GM23338 (cell line): Measurements from ENCODE around the gene EPHA5. TPM values are rescaled to one million over a fixed set of nuclear protein-coding genes. Genes with fewer than 3 reads are reported as not detected.

Source experiments
- ATAC-seq: fragments of 200-7000 bp; cut with Tn5 transposase; 3 replicates; pipeline ENCODE4 v1.9.1; 2020
- DNase-seq: peaks from one replicate; pipeline ENCODE4 v3.0.0-alpha.2; 2015; ENCODE audit warnings: low spot score
- H2AFZ ChIP-seq: fragments of 200-600 bp; sonication (generic); 2 replicates; pipeline ENCODE4 v1.8.0; 2016; ENCODE audit warnings: antibody characterized with exemption, mild to moderate bottlenecking, moderate library complexity
- H3F3A ChIP-seq: fragments of 200-600 bp; sonication (generic); replicated peaks from 2 replicates; pipeline ENCODE4 v1.8.0; 2017; ENCODE audit warnings: antibody characterized with exemption, mixed run types, low read depth
- H3K27ac ChIP-seq: fragments of 200-600 bp; sonication (generic); 2 replicates; pipeline ENCODE4 v1.6.1; 2016; ENCODE audit warnings: low read depth
- H3K27me3 ChIP-seq: fragments of 200-600 bp; sonication (generic); 2 replicates; pipeline ENCODE4 v1.8.0; 2016; ENCODE audit warnings: mild to moderate bottlenecking, mixed run types, moderate library complexity; ENCODE audit not compliant: insufficient read depth
- H3K36me3 ChIP-seq: fragments of 200-600 bp; sonication (generic); 2 replicates; pipeline ENCODE4 v1.8.0; 2016; ENCODE audit warnings: mild to moderate bottlenecking; ENCODE audit not compliant: insufficient read depth
- H3K4me1 ChIP-seq: fragments of 200-600 bp; sonication (generic); 2 replicates; pipeline ENCODE4 v1.8.0; 2016; ENCODE audit warnings: mild to moderate bottlenecking, moderate library complexity; ENCODE audit not compliant: insufficient read depth
- H3K4me2 ChIP-seq: fragments of 200-600 bp; sonication (generic); 2 replicates; pipeline ENCODE4 v1.7.1; 2017; ENCODE audit warnings: mixed run types
- H3K4me3 ChIP-seq: fragments of 200-600 bp; sonication (generic); 2 replicates; pipeline ENCODE4 v1.6.1; 2016; ENCODE audit warnings: mixed run types
- H3K79me2 ChIP-seq: fragments of 200-600 bp; sonication (generic); replicated peaks from 2 replicates; pipeline ENCODE4 v1.8.0; 2017; ENCODE audit warnings: mild to moderate bottlenecking; ENCODE audit not compliant: insufficient read depth
- H3K9me2 ChIP-seq: fragments of 200-600 bp; sonication (generic); 2 replicates; pipeline ENCODE4 v1.8.0; 2017; ENCODE audit not compliant: insufficient read depth
- H4K20me1 ChIP-seq: fragments of 200-600 bp; sonication (generic); replicated peaks from 2 replicates; pipeline ENCODE4 v1.8.0; 2017; ENCODE audit warnings: mild to moderate bottlenecking; ENCODE audit not compliant: insufficient read depth
- H3K27ac Mint-ChIP-seq: 2 replicates; pipeline ENCODE4 v1.8.0; 2020; ENCODE audit warnings: inconsistent platforms, mild to moderate bottlenecking, moderate library complexity, mixed read lengths
- H3K27me3 Mint-ChIP-seq: 3 replicates; pipeline ENCODE4 v1.8.0; 2022; ENCODE audit warnings: low read depth, mild to moderate bottlenecking, moderate library complexity, mixed read lengths, inconsistent platforms; ENCODE audit not compliant: insufficient read depth, poor library complexity
- H3K36me3 Mint-ChIP-seq: 3 replicates; pipeline ENCODE4 v1.8.0; 2021; ENCODE audit warnings: low read depth, mild to moderate bottlenecking, inconsistent platforms, moderate library complexity, mixed read lengths
- H3K4me1 Mint-ChIP-seq: 3 replicates; pipeline ENCODE4 v1.8.0; 2020; ENCODE audit warnings: mild to moderate bottlenecking, inconsistent platforms, mixed read lengths
- H3K4me3 Mint-ChIP-seq: 3 replicates; pipeline ENCODE4 v1.8.0; 2021; ENCODE audit warnings: moderate library complexity, mild to moderate bottlenecking, inconsistent platforms, mixed read lengths
- H3K9me3 Mint-ChIP-seq: 3 replicates; pipeline ENCODE4 v1.8.0; 2020; ENCODE audit warnings: moderate library complexity, mild to moderate bottlenecking, inconsistent platforms, mixed read lengths
- CREB1 ChIP-seq: fragments of 250-450 bp; sonication (Bioruptor Pico); IDR thresholded peaks from 2 replicates; pipeline ENCODE4 v1.5.0; 2020; ENCODE audit warnings: low read depth, mild to moderate bottlenecking, moderate library complexity
- EZH2 ChIP-seq: fragments of 200-600 bp; sonication (generic); IDR thresholded peaks from one replicate; pipeline ENCODE4 v1.8.0; 2017; ENCODE audit warnings: antibody characterized with exemption, mild to moderate bottlenecking, low read depth; ENCODE audit not compliant: unreplicated experiment
- EZH2phosphoT487 ChIP-seq: fragments of 200-600 bp; sonication (generic); IDR thresholded peaks from one replicate; pipeline ENCODE4 v1.8.1; 2018; ENCODE audit warnings: antibody characterized with exemption; ENCODE audit not compliant: unreplicated experiment
- JUNB ChIP-seq: IDR thresholded peaks from one replicate; pipeline ENCODE4 v1.6.1; 2016; ENCODE audit warnings: antibody characterized with exemption; ENCODE audit not compliant: unreplicated experiment
- NANOG ChIP-seq: IDR thresholded peaks from 2 replicates; pipeline ENCODE4 v1.6.1; 2016; ENCODE audit warnings: antibody characterized with exemption, borderline replicate concordance
- STAT1 ChIP-seq: IDR thresholded peaks from one replicate; pipeline ENCODE4 v1.6.1; 2016; ENCODE audit warnings: antibody characterized with exemption; ENCODE audit not compliant: unreplicated experiment
- ZNF114 ChIP-seq: fragments of 250-450 bp; sonication (Bioruptor Pico); IDR thresholded peaks from 2 replicates; pipeline ENCODE4 v1.5.0; 2020; ENCODE audit warnings: mild to moderate bottlenecking, moderate library complexity
- ZNF331 ChIP-seq: fragments of 250-450 bp; sonication (Bioruptor Pico); IDR thresholded peaks from 2 replicates; pipeline ENCODE4 v1.5.0; 2020; ENCODE audit warnings: low read depth, mild to moderate bottlenecking, moderate library complexity
- polyA plus RNA-seq: library from polyadenylated mRNA; unstranded; fragments of >200 nt; fragmentation: Nextera tagmentation; extraction: Ambion mirVana; gene quantifications from 2 replicates; pipeline ENCODE4 v1.2.1, GENCODE V29; 2016
- total RNA-seq: library from RNA; depleted of rRNA; stranded (reverse); fragments of >200 nt; shearing (Covaris generic); gene quantifications from 2 replicates; pipeline ENCODE4 v1.2.3, GENCODE V29; 2014
- TF ChIP-seq, protein P1 (sequence below): fragments of 250-450 bp; sonication (Bioruptor Pico); IDR thresholded peaks from 2 replicates; pipeline ENCODE4 v1.5.0; 2020; ENCODE audit warnings: mild to moderate bottlenecking, moderate library complexity
- TF ChIP-seq, protein P2 (sequence below): IDR thresholded peaks from 2 replicates; pipeline ENCODE4 v1.6.1; 2016; ENCODE audit warnings: antibody characterized with exemption
- TF ChIP-seq, protein P3 (sequence below), 2 experiments: fragments of 200-600 bp in 1 of 2; sonication (generic) in 1 of 2; conservative IDR thresholded peaks; 2 replicates each; pipeline versions ENCODE4 v1.5.1 to v1.6.1; 2016 to 2017; ENCODE audit warnings: antibody characterized with exemption in 2 of 2, low read depth in 2 of 2, mild to moderate bottlenecking in 2 of 2, moderate library complexity in 1 of 2

EPHA5 gene
- total and polyA plus RNA-seq, 2 experiments from 2014 or later = 0.05 to 0.24 TPM

DNA sequence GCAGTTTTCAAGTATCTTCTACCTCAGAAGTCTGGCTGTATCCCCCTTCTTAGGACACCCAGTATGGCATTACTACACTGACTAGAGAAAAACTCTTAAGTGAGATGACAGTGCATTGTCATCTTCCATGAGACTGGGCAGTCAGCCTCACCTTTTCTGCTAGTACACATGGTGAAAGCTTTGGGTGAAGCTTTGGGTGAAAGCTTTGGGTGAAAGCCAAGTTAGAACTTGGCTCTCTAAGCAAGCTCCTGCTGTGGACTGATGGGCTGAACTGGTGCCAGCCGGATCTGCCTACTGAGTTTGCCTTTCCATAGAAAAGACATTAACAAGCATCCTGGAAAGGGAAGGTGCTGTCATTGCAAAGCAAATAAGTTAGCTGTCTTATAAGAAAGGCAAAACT, 8.8 kb downstream of the EPHA5 start:
- no peak overlapping the region for H3K4me3 ChIP-seq
- H3K4me3 Mint-ChIP-seq = no peak overlapping the region; the same call in 2 of the 3 replicates
- no peaks in the 10 kb centered on the region for H3K9me3 Mint-ChIP-seq
- no peaks in the 10 kb centered on the region for H3K36me3 ChIP-seq
- no peaks in the 10 kb centered on the region for H3F3A ChIP-seq
- no peak overlapping the region for H3K27ac ChIP-seq
- H3K79me2 ChIP-seq = no peaks in the 10 kb centered on the region
- no peaks in the 10 kb centered on the region for H3K36me3 Mint-ChIP-seq
- 0 out of 2 replicates have a peak overlapping the region, but pooled peaks have one; percentile 35 for H3K27ac Mint-ChIP-seq
- ATAC-seq (peak; percentile 70), DNase-seq (peak; percentile 35)
- H3K4me1 Mint-ChIP-seq = peaks cover 51% of the 10 kb centered on the region
- H3K27me3 Mint-ChIP-seq = no peaks in the 10 kb centered on the region
- H4K20me1 ChIP-seq = no peaks in the 10 kb centered on the region
- no peaks in the 10 kb centered on the region for H3K9me2 ChIP-seq
- H3K4me2 ChIP-seq = peak overlapping the region; percentile 35
- H3K4me1 ChIP-seq = peaks cover 50% of the 10 kb centered on the region
- H3K27me3 ChIP-seq = peaks cover 8% of the 10 kb centered on the region
- TF ChIP-seq ZNF114 (CRISPR knock-in tag) = no peak
- no peak for TF ChIP-seq STAT1
- no peak for TF ChIP-seq ZNF331
- TF ChIP-seq CREB1 (CRISPR knock-in tag) = no peak
- TF ChIP-seq, protein P1, sequence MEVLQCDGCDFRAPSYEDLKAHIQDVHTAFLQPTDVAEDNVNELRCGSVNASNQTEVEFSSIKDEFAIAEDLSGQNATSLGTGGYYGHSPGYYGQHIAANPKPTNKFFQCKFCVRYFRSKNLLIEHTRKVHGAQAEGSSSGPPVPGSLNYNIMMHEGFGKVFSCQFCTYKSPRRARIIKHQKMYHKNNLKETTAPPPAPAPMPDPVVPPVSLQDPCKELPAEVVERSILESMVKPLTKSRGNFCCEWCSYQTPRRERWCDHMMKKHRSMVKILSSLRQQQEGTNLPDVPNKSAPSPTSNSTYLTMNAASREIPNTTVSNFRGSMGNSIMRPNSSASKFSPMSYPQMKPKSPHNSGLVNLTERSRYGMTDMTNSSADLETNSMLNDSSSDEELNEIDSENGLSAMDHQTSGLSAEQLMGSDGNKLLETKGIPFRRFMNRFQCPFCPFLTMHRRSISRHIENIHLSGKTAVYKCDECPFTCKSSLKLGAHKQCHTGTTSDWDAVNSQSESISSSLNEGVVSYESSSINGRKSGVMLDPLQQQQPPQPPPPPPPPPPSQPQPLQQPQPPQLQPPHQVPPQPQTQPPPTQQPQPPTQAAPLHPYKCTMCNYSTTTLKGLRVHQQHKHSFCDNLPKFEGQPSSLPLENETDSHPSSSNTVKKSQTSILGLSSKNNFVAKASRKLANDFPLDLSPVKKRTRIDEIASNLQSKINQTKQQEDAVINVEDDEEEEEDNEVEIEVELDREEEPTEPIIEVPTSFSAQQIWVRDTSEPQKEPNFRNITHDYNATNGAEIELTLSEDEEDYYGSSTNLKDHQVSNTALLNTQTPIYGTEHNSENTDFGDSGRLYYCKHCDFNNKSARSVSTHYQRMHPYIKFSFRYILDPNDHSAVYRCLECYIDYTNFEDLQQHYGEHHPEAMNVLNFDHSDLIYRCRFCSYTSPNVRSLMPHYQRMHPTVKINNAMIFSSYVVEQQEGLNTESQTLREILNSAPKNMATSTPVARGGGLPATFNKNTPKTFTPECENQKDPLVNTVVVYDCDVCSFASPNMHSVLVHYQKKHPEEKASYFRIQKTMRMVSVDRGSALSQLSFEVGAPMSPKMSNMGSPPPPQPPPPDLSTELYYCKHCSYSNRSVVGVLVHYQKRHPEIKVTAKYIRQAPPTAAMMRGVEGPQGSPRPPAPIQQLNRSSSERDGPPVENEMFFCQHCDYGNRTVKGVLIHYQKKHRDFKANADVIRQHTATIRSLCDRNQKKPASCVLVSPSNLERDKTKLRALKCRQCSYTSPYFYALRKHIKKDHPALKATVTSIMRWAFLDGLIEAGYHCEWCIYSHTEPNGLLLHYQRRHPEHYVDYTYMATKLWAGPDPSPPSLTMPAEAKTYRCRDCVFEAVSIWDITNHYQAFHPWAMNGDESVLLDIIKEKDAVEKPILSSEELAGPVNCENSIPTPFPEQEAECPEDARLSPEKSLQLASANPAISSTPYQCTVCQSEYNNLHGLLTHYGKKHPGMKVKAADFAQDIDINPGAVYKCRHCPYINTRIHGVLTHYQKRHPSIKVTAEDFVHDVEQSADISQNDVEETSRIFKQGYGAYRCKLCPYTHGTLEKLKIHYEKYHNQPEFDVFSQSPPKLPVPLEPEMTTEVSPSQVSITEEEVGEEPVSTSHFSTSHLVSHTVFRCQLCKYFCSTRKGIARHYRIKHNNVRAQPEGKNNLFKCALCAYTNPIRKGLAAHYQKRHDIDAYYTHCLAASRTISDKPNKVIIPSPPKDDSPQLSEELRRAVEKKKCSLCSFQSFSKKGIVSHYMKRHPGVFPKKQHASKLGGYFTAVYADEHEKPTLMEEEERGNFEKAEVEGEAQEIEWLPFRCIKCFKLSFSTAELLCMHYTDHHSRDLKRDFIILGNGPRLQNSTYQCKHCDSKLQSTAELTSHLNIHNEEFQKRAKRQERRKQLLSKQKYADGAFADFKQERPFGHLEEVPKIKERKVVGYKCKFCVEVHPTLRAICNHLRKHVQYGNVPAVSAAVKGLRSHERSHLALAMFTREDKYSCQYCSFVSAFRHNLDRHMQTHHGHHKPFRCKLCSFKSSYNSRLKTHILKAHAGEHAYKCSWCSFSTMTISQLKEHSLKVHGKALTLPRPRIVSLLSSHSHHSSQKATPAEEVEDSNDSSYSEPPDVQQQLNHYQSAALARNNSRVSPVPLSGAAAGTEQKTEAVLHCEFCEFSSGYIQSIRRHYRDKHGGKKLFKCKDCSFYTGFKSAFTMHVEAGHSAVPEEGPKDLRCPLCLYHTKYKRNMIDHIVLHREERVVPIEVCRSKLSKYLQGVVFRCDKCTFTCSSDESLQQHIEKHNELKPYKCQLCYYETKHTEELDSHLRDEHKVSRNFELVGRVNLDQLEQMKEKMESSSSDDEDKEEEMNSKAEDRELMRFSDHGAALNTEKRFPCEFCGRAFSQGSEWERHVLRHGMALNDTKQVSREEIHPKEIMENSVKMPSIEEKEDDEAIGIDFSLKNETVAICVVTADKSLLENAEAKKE (CRISPR knock-in tag) = peak; percentile 94
- H2AFZ ChIP-seq = no peak overlapping the region

DNA sequence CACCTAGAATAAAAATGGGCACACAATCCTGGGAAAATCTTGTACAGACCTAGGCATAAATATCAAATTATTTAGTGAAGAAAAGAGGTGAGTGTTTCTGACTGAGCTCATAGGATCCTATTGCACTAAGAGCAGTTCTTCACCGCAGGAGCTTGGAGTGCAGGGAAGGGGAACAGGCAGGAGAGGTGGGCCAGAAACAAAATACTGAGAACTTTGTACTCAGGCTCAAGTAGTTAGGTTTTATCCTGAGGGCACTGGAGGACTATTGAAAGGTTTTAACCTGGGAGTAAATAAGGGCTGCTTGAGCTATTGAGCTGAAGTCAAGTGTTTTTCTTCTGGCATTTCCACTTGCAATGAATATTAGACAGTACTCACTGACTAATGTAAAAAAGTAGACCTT, 12.2 kb downstream of the EPHA5 start:
- Histone ChIP-seq H3K79me2 (no peaks in the 10 kb centered on the region), H3K4me1 (peaks cover 52% of the 10 kb centered on the region), H3K27ac (no peak overlapping the region), H3K4me2 (peak overlapping the region; percentile 39; the same call in 1 of the 2 replicates), H3F3A (no peaks in the 10 kb centered on the region), H3K27me3 (no peaks in the 10 kb centered on the region), H2AFZ (no peak overlapping the region), H4K20me1 (no peaks in the 10 kb centered on the region), H3K36me3 (no peaks in the 10 kb centered on the region), H3K9me2 (no peaks in the 10 kb centered on the region), H3K4me3 (no peak overlapping the region)
- H3K4me3 Mint-ChIP-seq = no peak overlapping the region
- H3K4me1 Mint-ChIP-seq = peaks cover 60% of the 10 kb centered on the region
- H3K27me3 Mint-ChIP-seq = no peaks in the 10 kb centered on the region
- peak overlapping the region; percentile 52; the same call in 1 of the 2 replicates for H3K27ac Mint-ChIP-seq
- ATAC-seq (peak; percentile 81), DNase-seq (peak; percentile 24)
- no peaks in the 10 kb centered on the region for H3K36me3 Mint-ChIP-seq
- H3K9me3 Mint-ChIP-seq = no peaks in the 10 kb centered on the region
- TF ChIP-seq, protein P2, sequence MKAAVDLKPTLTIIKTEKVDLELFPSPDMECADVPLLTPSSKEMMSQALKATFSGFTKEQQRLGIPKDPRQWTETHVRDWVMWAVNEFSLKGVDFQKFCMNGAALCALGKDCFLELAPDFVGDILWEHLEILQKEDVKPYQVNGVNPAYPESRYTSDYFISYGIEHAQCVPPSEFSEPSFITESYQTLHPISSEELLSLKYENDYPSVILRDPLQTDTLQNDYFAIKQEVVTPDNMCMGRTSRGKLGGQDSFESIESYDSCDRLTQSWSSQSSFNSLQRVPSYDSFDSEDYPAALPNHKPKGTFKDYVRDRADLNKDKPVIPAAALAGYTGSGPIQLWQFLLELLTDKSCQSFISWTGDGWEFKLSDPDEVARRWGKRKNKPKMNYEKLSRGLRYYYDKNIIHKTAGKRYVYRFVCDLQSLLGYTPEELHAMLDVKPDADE = no peak
- TF ChIP-seq, protein P3, sequence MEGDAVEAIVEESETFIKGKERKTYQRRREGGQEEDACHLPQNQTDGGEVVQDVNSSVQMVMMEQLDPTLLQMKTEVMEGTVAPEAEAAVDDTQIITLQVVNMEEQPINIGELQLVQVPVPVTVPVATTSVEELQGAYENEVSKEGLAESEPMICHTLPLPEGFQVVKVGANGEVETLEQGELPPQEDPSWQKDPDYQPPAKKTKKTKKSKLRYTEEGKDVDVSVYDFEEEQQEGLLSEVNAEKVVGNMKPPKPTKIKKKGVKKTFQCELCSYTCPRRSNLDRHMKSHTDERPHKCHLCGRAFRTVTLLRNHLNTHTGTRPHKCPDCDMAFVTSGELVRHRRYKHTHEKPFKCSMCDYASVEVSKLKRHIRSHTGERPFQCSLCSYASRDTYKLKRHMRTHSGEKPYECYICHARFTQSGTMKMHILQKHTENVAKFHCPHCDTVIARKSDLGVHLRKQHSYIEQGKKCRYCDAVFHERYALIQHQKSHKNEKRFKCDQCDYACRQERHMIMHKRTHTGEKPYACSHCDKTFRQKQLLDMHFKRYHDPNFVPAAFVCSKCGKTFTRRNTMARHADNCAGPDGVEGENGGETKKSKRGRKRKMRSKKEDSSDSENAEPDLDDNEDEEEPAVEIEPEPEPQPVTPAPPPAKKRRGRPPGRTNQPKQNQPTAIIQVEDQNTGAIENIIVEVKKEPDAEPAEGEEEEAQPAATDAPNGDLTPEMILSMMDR (conservative IDR thresholded peaks at IDR 0.05; ENCODE audit: low read depth in 2 of 2) = no peak
- TF ChIP-seq NANOG (no peak), STAT1 (no peak), EZH2phosphoT487 (no peak), EZH2 (no peak), JUNB (no peak), ZNF331 (no peak)
